BLaER1 (cell line): Measurements from ENCODE around the gene ZNF530.

Experiments
- H3K27ac ChIP-seq: shearing (Covaris generic); formaldehyde crosslinking; 2 replicates; pipeline ENCODE4 v1.8.1; 2022
- H3K27me3 ChIP-seq: shearing (Covaris generic); formaldehyde crosslinking; 2 replicates; pipeline ENCODE4 v1.8.1; 2022
- H3K36me3 ChIP-seq: shearing (Covaris generic); formaldehyde crosslinking; 2 replicates; pipeline ENCODE4 v1.8.1; 2022
- H3K4me1 ChIP-seq: shearing (Covaris generic); formaldehyde crosslinking; 2 replicates; pipeline ENCODE4 v1.8.1; 2022
- H3K4me2 ChIP-seq: shearing (Covaris generic); formaldehyde crosslinking; 2 replicates; pipeline ENCODE4 v1.8.1; 2022
- H3K4me3 ChIP-seq: shearing (Covaris generic); formaldehyde crosslinking; 2 replicates; pipeline ENCODE4 v1.8.1; 2022
- H3K9ac ChIP-seq: shearing (Covaris generic); formaldehyde crosslinking; 2 replicates; pipeline ENCODE4 v1.8.1; 2022
- H3K9me3 ChIP-seq: shearing (Covaris generic); formaldehyde crosslinking; 2 replicates; pipeline ENCODE4 v1.8.1; 2022
- H4K20me1 ChIP-seq: shearing (Covaris generic); formaldehyde crosslinking; 2 replicates; pipeline ENCODE4 v1.8.1; 2022
- Cebpa-rat ChIP-seq: shearing (Covaris generic); IDR thresholded peaks from 2 replicates; pipeline ENCODE4 v1.8.1; 2022

Gene ZNF530

GRCh38 chr19:57570707-57571106 lies 29.0 kb upstream of the ZNF530 start:
- H3K4me3 ChIP-seq = no peak overlapping the region
- no peaks in the 10 kb centered on the region for H3K4me1 ChIP-seq
- H3K9ac ChIP-seq = no peak overlapping the region
- peaks cover 100% of the 10 kb centered on the region for H3K9me3 ChIP-seq
- no peak for TF ChIP-seq Cebpa-rat
- H4K20me1 ChIP-seq = no peaks in the 10 kb centered on the region
- H3K27ac ChIP-seq = no peak overlapping the region
- no peak overlapping the region for H3K4me2 ChIP-seq
- peaks cover 64% of the 10 kb centered on the region for H3K36me3 ChIP-seq
- no peaks in the 10 kb centered on the region for H3K27me3 ChIP-seq

- Histone ChIP-seq H4K20me1 (no peaks in the 10 kb centered on the region), H3K27me3 (no peaks in the 10 kb centered on the region), H3K9ac (no peak overlapping the region), H3K9me3 (peaks cover 99% of the 10 kb centered on the region), H3K4me3 (peak overlapping the region; percentile 34), H3K36me3 (peaks cover 75% of the 10 kb centered on the region), H3K4me2 (no peak overlapping the region), H3K4me1 (peaks cover 3% of the 10 kb centered on the region), H3K27ac (no peak overlapping the region)
- TF ChIP-seq Cebpa-rat = no peak
These were observed 27.2 kb upstream of the ZNF530 start for GRCh38 chr19:57572415-57572947.

- Histone ChIP-seq H3K9ac (no peak overlapping the region), H3K9me3 (peaks cover 59% of the 10 kb centered on the region), H3K27ac (no peak overlapping the region), H3K4me2 (no peak overlapping the region), H4K20me1 (no peaks in the 10 kb centered on the region), H3K36me3 (peaks cover 60% of the 10 kb centered on the region), H3K4me1 (peaks cover 16% of the 10 kb centered on the region), H3K4me3 (no peak overlapping the region), H3K27me3 (no peaks in the 10 kb centered on the region)
- TF ChIP-seq Cebpa-rat = no peak
These were observed 23.0 kb upstream of the ZNF530 start for GRCh38 chr19:57576661-57577060.

- Histone ChIP-seq H3K27ac (peak within 1 kb of the TSS; percentile 79), H3K9me3 (peaks cover 55% of the 10 kb centered on the region), H4K20me1 (no peaks in the 10 kb centered on the region), H3K4me1 (peaks cover 25% of the 10 kb centered on the region), H3K9ac (peak within 1 kb of the TSS; percentile 90), H3K27me3 (no peaks in the 10 kb centered on the region), H3K36me3 (peaks cover 40% of the 10 kb centered on the region), H3K4me2 (peak within 1 kb of the TSS; percentile 96), H3K4me3 (peak within 1 kb of the TSS; percentile 88)
- TF ChIP-seq Cebpa-rat = no peak
These were observed 21.0 kb upstream of the ZNF530 start, which contains the start of gene ZNF416 for GRCh38 chr19:57578487-57579205. Gene ZNF416 (minus strand): TSS chr19:57578911. CDS start chr19:57578704, 207 bp downstream.

GRCh38 chr19:57583104-57583520 lies 16.6 kb upstream of the ZNF530 start:
- Histone ChIP-seq H3K4me3 (peak overlapping the region; percentile 87), H3K27me3 (no peaks in the 10 kb centered on the region), H3K9ac (peak overlapping the region; percentile 93), H3K4me2 (peak overlapping the region; percentile 73), H3K27ac (peak overlapping the region; percentile 94), H3K9me3 (peaks cover 51% of the 10 kb centered on the region), H3K36me3 (peaks cover 35% of the 10 kb centered on the region), H4K20me1 (no peaks in the 10 kb centered on the region), H3K4me1 (peaks cover 27% of the 10 kb centered on the region)
- TF ChIP-seq Cebpa-rat = no peak

GRCh38 chr19:57583521-57584416 lies 15.9 kb upstream of the ZNF530 start, which contains the start of gene ZIK1:
Gene ZIK1 (plus strand): TSS chr19:57584145. CDS start chr19:57584357, 212 bp downstream.
- no peak for TF ChIP-seq Cebpa-rat
- Histone ChIP-seq H4K20me1 (no peaks in the 10 kb centered on the region), H3K4me1 (peaks cover 25% of the 10 kb centered on the region), H3K27me3 (no peaks in the 10 kb centered on the region), H3K4me2 (peak within 1 kb of the TSS; percentile 92), H3K27ac (peak within 1 kb of the TSS; percentile 94), H3K36me3 (peaks cover 41% of the 10 kb centered on the region), H3K9ac (peak within 1 kb of the TSS; percentile 93), H3K4me3 (peak within 1 kb of the TSS; percentile 87), H3K9me3 (peaks cover 58% of the 10 kb centered on the region)

GRCh38 chr19:57587529-57587928 lies 12.2 kb upstream of the ZNF530 start:
- Histone ChIP-seq H3K4me1 (peaks cover 20% of the 10 kb centered on the region), H3K4me3 (peak overlapping the region; percentile 49; the same call in 1 of the 2 replicates), H3K9ac (no peak overlapping the region), H3K27me3 (no peaks in the 10 kb centered on the region), H3K9me3 (peaks cover 90% of the 10 kb centered on the region), H3K4me2 (no peak overlapping the region), H4K20me1 (no peaks in the 10 kb centered on the region), H3K36me3 (peaks cover 79% of the 10 kb centered on the region), H3K27ac (no peak overlapping the region)
- TF ChIP-seq Cebpa-rat = no peak

- Histone ChIP-seq H3K27ac (0 out of 2 replicates have a peak overlapping the region, but pooled peaks have one; percentile 71), H3K9ac (peak overlapping the region; percentile 88)
These were observed 316 bp upstream of the ZNF530 start for GRCh38 chr19:57599377-57599760.

GRCh38 chr19:57606931-57607330 lies 7.2 kb downstream of the ZNF530 start:
- H3K9me3 ChIP-seq = peaks cover 71% of the 10 kb centered on the region
- no peaks in the 10 kb centered on the region for H4K20me1 ChIP-seq
- no peak overlapping the region for H3K27ac ChIP-seq
- H3K4me1 ChIP-seq = peaks cover 22% of the 10 kb centered on the region
- H3K9ac ChIP-seq = no peak overlapping the region
- H3K36me3 ChIP-seq = peaks cover 76% of the 10 kb centered on the region
- no peaks in the 10 kb centered on the region for H3K27me3 ChIP-seq
- no peak overlapping the region for H3K4me2 ChIP-seq
- TF ChIP-seq Cebpa-rat = no peak
- no peak overlapping the region for H3K4me3 ChIP-seq

More at GRCh38 chr19:57599377-57599760, 316 bp upstream of the ZNF530 start:
- H3K27me3 ChIP-seq = no peaks in the 10 kb centered on the region
- no peak for TF ChIP-seq Cebpa-rat
- H3K36me3 ChIP-seq = peaks cover 32% of the 10 kb centered on the region
- H3K9me3 ChIP-seq = peaks cover 17% of the 10 kb centered on the region; the same call in 1 of the 2 replicates
- H3K4me3 ChIP-seq = peak overlapping the region; percentile 97
- 0 out of 2 replicates have a peak, but pooled peaks cover 5% of the 10 kb centered on the region for H4K20me1 ChIP-seq
- H3K4me2 ChIP-seq = peak overlapping the region; percentile 99
- H3K4me1 ChIP-seq = peaks cover 24% of the 10 kb centered on the region
